SK-N-SH (cell line): ENCODE results near the gene MYO15A.

Experiments
- CHD2 ChIP-seq: fragments of 150-350 bp; IDR thresholded peaks from 2 replicates; pipeline ENCODE4 v1.6.1; 2018; ENCODE audit warnings: low read length; ENCODE audit not compliant: partially characterized antibody
- FOXJ3 ChIP-seq: sonication (generic); formaldehyde crosslinking; IDR thresholded peaks from 2 replicates; pipeline ENCODE4 v1.5.1; 2020; ENCODE audit warnings: mild to moderate bottlenecking, missing genetic modification reagents
- FOXM1 ChIP-seq: IDR thresholded peaks from 2 replicates; pipeline ENCODE4 v1.4.0; 2012; ENCODE audit warnings: low read depth, mild to moderate bottlenecking
- MEF2A ChIP-seq: IDR thresholded peaks from 2 replicates; pipeline ENCODE4 v1.4.0; 2012; ENCODE audit warnings: low read depth, borderline replicate concordance
- NRF1 ChIP-seq: IDR thresholded peaks from 2 replicates; pipeline ENCODE4 v1.6.1; 2012; ENCODE audit warnings: low read depth, mild to moderate bottlenecking, low read length
- POLR2AphosphoS5 ChIP-seq: IDR thresholded peaks from 2 replicates; pipeline ENCODE4 v1.6.1; 2012; ENCODE audit warnings: low read depth, low read length
- SMC3 ChIP-seq: IDR thresholded peaks from 2 replicates; pipeline ENCODE4 v1.6.1; 2012; ENCODE audit warnings: low read depth, low read length, improper control_type of control experiment
- TEAD4 ChIP-seq: IDR thresholded peaks from 2 replicates; pipeline ENCODE4 v1.4.0; 2012; ENCODE audit warnings: mild to moderate bottlenecking, borderline replicate concordance; ENCODE audit not compliant: insufficient read depth
- TF ChIP-seq, protein P1 (sequence below): fragments of 200-600 bp; sonication (generic); IDR thresholded peaks from 2 replicates; pipeline ENCODE4 v1.6.1; 2017; ENCODE audit warnings: antibody characterized with exemption, mild to moderate bottlenecking, moderate library complexity
- TF ChIP-seq, protein P2 (sequence below): fragments of 150-350 bp; IDR thresholded peaks from 2 replicates; pipeline ENCODE4 v1.6.1; 2017; ENCODE audit warnings: antibody characterized with exemption, low read length, low read depth, borderline replicate concordance
- TF ChIP-seq, protein P3 (sequence below): fragments of 150-350 bp; IDR thresholded peaks from 2 replicates; pipeline ENCODE4 v1.6.1; 2016; ENCODE audit warnings: mild to moderate bottlenecking, low read depth, low read length
- TF ChIP-seq, protein P4 (sequence below): IDR thresholded peaks from 2 replicates; pipeline ENCODE4; 2012
- TF ChIP-seq, protein P5 (sequence below): IDR thresholded peaks from 2 replicates; pipeline ENCODE4 v1.6.1; 2012; ENCODE audit warnings: mild to moderate bottlenecking, low read depth, low read length, moderate library complexity

DNA sequence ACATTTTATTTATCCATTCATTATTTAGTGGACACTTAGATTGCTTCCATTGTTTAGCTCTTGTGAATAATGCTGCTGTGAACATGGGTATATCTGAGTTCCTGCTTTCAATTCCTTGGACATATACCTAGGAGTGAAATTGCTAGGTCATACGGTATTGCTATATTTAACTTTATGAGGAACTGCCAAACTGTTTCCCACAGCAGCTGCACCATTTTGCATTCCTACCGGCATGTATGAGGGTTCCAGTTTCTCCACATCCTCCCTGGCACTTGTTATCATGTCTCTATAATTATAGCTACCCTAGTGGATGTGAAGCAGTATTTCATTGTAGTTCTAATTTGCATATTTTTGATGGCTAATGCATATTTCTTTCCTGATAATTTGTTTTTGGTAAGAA, 44.5 kb upstream of the MYO15A start:
- TF ChIP-seq, protein P1, sequence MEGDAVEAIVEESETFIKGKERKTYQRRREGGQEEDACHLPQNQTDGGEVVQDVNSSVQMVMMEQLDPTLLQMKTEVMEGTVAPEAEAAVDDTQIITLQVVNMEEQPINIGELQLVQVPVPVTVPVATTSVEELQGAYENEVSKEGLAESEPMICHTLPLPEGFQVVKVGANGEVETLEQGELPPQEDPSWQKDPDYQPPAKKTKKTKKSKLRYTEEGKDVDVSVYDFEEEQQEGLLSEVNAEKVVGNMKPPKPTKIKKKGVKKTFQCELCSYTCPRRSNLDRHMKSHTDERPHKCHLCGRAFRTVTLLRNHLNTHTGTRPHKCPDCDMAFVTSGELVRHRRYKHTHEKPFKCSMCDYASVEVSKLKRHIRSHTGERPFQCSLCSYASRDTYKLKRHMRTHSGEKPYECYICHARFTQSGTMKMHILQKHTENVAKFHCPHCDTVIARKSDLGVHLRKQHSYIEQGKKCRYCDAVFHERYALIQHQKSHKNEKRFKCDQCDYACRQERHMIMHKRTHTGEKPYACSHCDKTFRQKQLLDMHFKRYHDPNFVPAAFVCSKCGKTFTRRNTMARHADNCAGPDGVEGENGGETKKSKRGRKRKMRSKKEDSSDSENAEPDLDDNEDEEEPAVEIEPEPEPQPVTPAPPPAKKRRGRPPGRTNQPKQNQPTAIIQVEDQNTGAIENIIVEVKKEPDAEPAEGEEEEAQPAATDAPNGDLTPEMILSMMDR, result no peak
- TF ChIP-seq POLR2AphosphoS5 (no peak), MEF2A (no peak), NRF1 (no peak), TEAD4 (no peak), FOXM1 (no peak), FOXJ3 (CRISPR knock-in tag) (no peak), CHD2 (no peak), SMC3 (no peak)
- TF ChIP-seq, protein P2, sequence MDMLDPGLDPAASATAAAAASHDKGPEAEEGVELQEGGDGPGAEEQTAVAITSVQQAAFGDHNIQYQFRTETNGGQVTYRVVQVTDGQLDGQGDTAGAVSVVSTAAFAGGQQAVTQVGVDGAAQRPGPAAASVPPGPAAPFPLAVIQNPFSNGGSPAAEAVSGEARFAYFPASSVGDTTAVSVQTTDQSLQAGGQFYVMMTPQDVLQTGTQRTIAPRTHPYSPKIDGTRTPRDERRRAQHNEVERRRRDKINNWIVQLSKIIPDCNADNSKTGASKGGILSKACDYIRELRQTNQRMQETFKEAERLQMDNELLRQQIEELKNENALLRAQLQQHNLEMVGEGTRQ, result no peak
- TF ChIP-seq, protein P3, sequence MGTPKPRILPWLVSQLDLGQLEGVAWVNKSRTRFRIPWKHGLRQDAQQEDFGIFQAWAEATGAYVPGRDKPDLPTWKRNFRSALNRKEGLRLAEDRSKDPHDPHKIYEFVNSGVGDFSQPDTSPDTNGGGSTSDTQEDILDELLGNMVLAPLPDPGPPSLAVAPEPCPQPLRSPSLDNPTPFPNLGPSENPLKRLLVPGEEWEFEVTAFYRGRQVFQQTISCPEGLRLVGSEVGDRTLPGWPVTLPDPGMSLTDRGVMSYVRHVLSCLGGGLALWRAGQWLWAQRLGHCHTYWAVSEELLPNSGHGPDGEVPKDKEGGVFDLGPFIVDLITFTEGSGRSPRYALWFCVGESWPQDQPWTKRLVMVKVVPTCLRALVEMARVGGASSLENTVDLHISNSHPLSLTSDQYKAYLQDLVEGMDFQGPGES, result no peak
- TF ChIP-seq, protein P4, sequence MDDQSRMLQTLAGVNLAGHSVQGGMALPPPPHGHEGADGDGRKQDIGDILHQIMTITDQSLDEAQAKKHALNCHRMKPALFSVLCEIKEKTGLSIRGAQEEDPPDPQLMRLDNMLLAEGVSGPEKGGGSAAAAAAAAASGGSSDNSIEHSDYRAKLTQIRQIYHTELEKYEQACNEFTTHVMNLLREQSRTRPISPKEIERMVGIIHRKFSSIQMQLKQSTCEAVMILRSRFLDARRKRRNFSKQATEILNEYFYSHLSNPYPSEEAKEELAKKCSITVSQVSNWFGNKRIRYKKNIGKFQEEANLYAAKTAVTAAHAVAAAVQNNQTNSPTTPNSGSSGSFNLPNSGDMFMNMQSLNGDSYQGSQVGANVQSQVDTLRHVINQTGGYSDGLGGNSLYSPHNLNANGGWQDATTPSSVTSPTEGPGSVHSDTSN, result no peak
- TF ChIP-seq, protein P5, sequence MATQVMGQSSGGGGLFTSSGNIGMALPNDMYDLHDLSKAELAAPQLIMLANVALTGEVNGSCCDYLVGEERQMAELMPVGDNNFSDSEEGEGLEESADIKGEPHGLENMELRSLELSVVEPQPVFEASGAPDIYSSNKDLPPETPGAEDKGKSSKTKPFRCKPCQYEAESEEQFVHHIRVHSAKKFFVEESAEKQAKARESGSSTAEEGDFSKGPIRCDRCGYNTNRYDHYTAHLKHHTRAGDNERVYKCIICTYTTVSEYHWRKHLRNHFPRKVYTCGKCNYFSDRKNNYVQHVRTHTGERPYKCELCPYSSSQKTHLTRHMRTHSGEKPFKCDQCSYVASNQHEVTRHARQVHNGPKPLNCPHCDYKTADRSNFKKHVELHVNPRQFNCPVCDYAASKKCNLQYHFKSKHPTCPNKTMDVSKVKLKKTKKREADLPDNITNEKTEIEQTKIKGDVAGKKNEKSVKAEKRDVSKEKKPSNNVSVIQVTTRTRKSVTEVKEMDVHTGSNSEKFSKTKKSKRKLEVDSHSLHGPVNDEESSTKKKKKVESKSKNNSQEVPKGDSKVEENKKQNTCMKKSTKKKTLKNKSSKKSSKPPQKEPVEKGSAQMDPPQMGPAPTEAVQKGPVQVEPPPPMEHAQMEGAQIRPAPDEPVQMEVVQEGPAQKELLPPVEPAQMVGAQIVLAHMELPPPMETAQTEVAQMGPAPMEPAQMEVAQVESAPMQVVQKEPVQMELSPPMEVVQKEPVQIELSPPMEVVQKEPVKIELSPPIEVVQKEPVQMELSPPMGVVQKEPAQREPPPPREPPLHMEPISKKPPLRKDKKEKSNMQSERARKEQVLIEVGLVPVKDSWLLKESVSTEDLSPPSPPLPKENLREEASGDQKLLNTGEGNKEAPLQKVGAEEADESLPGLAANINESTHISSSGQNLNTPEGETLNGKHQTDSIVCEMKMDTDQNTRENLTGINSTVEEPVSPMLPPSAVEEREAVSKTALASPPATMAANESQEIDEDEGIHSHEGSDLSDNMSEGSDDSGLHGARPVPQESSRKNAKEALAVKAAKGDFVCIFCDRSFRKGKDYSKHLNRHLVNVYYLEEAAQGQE, result no peak
